Effector memory CD4-positive, alpha-beta T cell (primary cell): Measurements from ENCODE around the gene SUPV3L1.

Experiments used
- DNase-seq, 3 donors: peaks; one replicate each; pipeline ENCODE4 v3.0.0-alpha.2; 2020
- H3K27ac ChIP-seq: 2 replicates; pipeline ENCODE4 v1.7.0; 2013; ENCODE audit warnings: mild to moderate bottlenecking, low read length, moderate library complexity; ENCODE audit not compliant: insufficient read depth, poor library complexity, severe bottlenecking
- H3K27me3 ChIP-seq: replicated peaks from 2 replicates; pipeline ENCODE4 v1.7.0; 2013; ENCODE audit warnings: mild to moderate bottlenecking, low read length; ENCODE audit not compliant: insufficient read depth, control insufficient read depth, poor library complexity, severe bottlenecking
- H3K36me3 ChIP-seq: 2 replicates; pipeline ENCODE4 v1.7.0; 2013; ENCODE audit warnings: mild to moderate bottlenecking, low read length, moderate library complexity; ENCODE audit not compliant: control insufficient read depth, insufficient read depth
- H3K4me1 ChIP-seq: 2 replicates; pipeline ENCODE4 v1.7.0; 2013; ENCODE audit warnings: low read length, mild to moderate bottlenecking; ENCODE audit not compliant: control insufficient read depth, insufficient read depth, poor library complexity, severe bottlenecking
- H3K4me3 ChIP-seq: 2 replicates; pipeline ENCODE4 v1.7.0; 2013; ENCODE audit warnings: low read length, low read depth, mild to moderate bottlenecking; ENCODE audit not compliant: insufficient read depth, poor library complexity, severe bottlenecking
- H3K9me3 ChIP-seq: 2 replicates; pipeline ENCODE4 v1.7.0; 2013; ENCODE audit warnings: mild to moderate bottlenecking, low read length, moderate library complexity; ENCODE audit not compliant: control insufficient read depth

Gene SUPV3L1

DNA sequence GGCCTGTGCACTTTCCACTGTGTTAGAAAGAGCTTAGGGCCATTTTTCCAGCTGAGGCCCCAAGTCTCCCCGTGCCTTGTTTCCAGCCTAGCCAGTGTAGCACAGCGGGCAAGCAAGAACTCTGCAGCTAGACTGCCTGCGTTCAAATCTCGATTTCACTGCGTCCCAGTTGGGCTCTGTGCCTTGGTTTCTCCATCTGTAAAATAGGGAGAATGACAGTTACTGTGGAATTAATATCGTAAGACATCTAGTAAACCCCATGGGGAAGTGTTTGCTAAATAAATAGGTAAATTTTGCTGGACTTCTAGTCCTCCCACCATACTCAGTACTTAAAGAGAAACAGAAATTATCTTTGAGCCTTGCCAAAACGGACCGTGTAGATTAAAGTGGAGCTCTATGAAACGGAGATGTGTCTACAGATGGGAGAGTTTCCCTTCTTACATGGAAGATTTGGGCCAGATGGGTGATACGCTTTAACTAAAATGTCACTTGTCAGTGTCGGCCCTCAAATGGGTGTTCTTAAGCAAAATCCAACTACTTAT is 36.6 kb downstream of the SUPV3L1 start:
- no peaks in the 10 kb centered on the region for H3K36me3 ChIP-seq
- DNase-seq = no peak
- no peaks in the 10 kb centered on the region for H3K9me3 ChIP-seq
- H3K27ac ChIP-seq = no peak overlapping the region
- peaks cover 9% of the 10 kb centered on the region for H3K4me1 ChIP-seq
- H3K27me3 ChIP-seq = no peaks in the 10 kb centered on the region
- no peak overlapping the region for H3K4me3 ChIP-seq

- H3K4me3 ChIP-seq = no peak overlapping the region
- H3K27ac ChIP-seq = no peak overlapping the region
- H3K9me3 ChIP-seq = no peaks in the 10 kb centered on the region
- H3K36me3 ChIP-seq = no peaks in the 10 kb centered on the region
- H3K4me1 ChIP-seq = peaks cover 14% of the 10 kb centered on the region
- no peak for DNase-seq
- H3K27me3 ChIP-seq = no peaks in the 10 kb centered on the region
These were observed 37.2 kb downstream of the SUPV3L1 start for GRCh38 chr10:69217119-69217754.

DNA sequence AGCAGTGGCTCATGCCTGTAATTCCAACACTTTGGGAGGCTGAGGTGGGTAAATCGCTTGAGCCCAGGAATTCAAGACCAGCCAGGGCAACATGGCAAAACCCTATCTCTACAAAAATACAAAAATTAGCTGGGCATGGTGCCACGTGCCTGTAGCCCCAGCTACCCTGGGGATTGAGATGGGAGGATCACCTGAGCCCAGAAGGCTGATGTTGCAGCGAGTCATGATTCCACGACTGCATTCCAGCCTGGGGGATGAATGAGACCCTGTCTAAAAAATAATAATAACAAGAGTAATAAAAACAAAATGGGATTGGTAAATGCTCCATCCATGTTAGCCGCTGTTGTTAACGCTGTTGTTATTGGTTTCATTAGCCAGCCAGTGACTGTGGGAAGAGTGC is 38.8 kb downstream of the SUPV3L1 start:
- peaks cover 19% of the 10 kb centered on the region for H3K4me1 ChIP-seq
- H3K9me3 ChIP-seq = no peaks in the 10 kb centered on the region
- H3K27ac ChIP-seq = no peak overlapping the region
- H3K36me3 ChIP-seq = no peaks in the 10 kb centered on the region
- no peak for DNase-seq
- no peaks in the 10 kb centered on the region for H3K27me3 ChIP-seq
- no peak overlapping the region for H3K4me3 ChIP-seq

DNA sequence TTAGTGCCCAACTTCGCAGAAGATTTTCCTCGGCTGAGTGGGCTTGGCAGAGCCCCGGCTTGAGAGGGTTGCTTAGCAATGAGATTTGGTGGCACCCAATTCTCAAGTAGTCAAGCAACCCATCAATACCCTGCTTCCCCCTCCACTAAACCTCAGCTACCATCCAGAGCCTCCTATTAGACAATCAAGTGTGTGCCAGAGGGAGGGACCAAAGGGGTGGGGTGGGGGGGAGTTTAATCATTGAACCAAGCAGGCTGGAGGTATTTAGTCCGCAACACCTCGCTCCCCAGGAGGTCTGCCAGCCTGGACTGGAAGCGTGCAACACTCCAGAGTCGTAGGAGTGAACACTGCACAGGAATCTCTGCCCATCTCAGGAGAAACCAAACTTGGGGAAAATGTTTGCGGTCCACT is 40.0 kb downstream of the SUPV3L1 start, which contains the start of gene HKDC1:
Gene HKDC1, plus strand, starts transcription at position 292 of the 411 bp plus-strand sequence. Its CDS starts 104 bp downstream, at position 396.
- no peaks in the 10 kb centered on the region for H3K36me3 ChIP-seq
- DNase-seq = no peak
- no peaks in the 10 kb centered on the region for H3K9me3 ChIP-seq
- peaks cover 27% of the 10 kb centered on the region for H3K4me1 ChIP-seq
- H3K27ac ChIP-seq = no peak within 1 kb of the TSS
- no peaks in the 10 kb centered on the region for H3K27me3 ChIP-seq
- no peak within 1 kb of the TSS for H3K4me3 ChIP-seq

GRCh38 chr10:69220507-69220906 is 40.5 kb downstream of the SUPV3L1 start:
- Histone ChIP-seq H3K27ac (no peak overlapping the region), H3K36me3 (no peaks in the 10 kb centered on the region), H3K27me3 (no peaks in the 10 kb centered on the region), H3K9me3 (no peaks in the 10 kb centered on the region), H3K4me3 (no peak overlapping the region), H3K4me1 (peaks cover 29% of the 10 kb centered on the region)
- no peak for DNase-seq

DNA sequence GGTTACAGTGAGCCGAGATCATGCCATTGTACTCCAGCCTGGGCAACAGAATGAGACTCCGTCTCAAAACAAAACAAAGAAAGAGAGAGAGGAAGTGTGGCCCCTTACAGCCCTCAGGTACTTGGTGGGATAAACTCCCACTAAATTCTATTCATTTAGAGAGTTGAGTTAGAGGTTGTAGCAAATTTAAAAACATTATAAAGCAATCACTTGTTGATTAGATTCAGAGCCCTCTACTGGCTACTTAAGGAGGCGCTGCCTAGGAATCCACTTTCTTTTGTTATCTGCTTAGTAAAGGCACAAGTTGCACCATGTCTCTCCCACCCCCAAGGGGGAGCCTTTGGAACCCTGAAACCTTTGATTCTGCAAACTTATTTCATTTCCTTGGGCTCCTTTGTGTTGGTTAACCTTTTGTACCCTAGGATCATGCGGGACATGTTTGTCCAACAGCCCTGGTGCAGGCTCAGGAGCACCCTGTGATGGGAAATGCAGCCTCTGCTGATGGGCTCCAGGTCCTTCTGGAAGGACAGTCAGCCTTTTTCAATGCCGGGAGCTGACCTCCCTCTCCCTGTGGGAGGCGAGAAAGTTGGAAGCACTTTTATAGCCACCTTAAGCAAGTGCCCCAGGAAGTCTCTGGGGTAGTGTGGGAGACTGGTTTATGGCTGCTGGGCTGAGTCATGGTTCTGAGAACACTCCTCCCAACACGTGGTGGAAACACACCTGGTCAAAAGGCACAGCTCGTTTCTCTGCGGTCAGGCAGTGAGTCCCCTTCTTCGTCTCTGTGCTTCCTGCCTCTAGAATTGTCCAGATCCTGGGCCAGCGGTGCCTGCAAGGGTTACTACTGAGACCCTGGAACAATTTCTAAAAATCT is 42.4 kb downstream of the SUPV3L1 start:
- Histone ChIP-seq H3K9me3 (no peaks in the 10 kb centered on the region), H3K4me3 (peak overlapping the region; percentile 36), H3K36me3 (no peaks in the 10 kb centered on the region), H3K4me1 (peaks cover 32% of the 10 kb centered on the region), H3K27me3 (no peaks in the 10 kb centered on the region), H3K27ac (peak overlapping the region; percentile 45)
- DNase-seq = peak; percentile 37 to 45 (median 38)

DNA sequence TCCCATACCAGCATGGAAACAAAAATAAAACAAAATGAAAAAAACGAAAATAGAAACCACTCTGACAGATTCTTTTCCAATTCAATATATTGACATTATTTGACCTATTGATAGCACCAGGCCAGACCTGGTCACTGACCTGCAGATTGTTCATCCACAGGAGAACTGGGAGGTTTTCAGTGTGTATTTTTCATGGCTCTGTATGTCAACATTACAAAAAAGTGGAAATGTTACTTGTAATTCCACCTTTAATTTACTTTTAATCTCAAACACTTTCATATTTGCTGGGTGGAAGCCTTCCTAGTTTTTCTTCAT is 43.0 kb downstream of the SUPV3L1 start:
- peaks cover 38% of the 10 kb centered on the region for H3K4me1 ChIP-seq
- no peak overlapping the region for H3K4me3 ChIP-seq
- peak overlapping the region; percentile 45 for H3K27ac ChIP-seq
- no peaks in the 10 kb centered on the region for H3K9me3 ChIP-seq
- H3K27me3 ChIP-seq = no peaks in the 10 kb centered on the region
- no peaks in the 10 kb centered on the region for H3K36me3 ChIP-seq
- DNase-seq = no peak

- no peak overlapping the region for H3K4me3 ChIP-seq
- no peak for DNase-seq
- no peaks in the 10 kb centered on the region for H3K36me3 ChIP-seq
- H3K27me3 ChIP-seq = no peaks in the 10 kb centered on the region
- no peaks in the 10 kb centered on the region for H3K9me3 ChIP-seq
- no peak overlapping the region for H3K27ac ChIP-seq
- H3K4me1 ChIP-seq = peaks cover 59% of the 10 kb centered on the region
These were observed 45.0 kb downstream of the SUPV3L1 start for GRCh38 chr10:69224862-69225657.

DNA sequence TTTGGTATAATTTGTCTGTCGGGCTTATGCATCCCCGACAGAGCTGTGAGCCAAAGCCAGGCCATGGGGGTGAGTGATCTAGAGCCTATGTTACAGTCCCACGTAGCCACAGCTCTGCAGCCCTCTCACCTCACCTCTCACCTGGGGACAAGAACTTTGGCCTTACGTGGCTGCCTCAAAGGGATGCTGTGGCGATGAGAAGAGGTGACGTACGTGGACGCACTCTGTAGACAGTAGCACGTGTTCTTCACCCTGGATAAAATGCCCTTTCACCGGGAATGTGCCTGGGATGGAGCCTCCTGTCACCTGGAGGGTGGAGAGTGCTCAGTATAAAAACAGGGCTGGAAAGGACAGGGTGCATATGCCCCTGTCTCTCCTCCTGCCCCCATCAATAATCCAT is 45.6 kb downstream of the SUPV3L1 start:
- Histone ChIP-seq H3K27ac (no peak overlapping the region), H3K4me1 (peaks cover 59% of the 10 kb centered on the region), H3K36me3 (no peaks in the 10 kb centered on the region), H3K27me3 (no peaks in the 10 kb centered on the region), H3K4me3 (no peak overlapping the region), H3K9me3 (no peaks in the 10 kb centered on the region)
- no peak for DNase-seq
